ENCODE results near the gene HCRTR1. TPM values are rescaled to one million over a fixed set of nuclear protein-coding genes. Genes with fewer than 3 reads are reported as not detected.

The HCRTR1 gene
- total RNA-seq, 1 experiment from 2014 or later = not detected

DNA sequence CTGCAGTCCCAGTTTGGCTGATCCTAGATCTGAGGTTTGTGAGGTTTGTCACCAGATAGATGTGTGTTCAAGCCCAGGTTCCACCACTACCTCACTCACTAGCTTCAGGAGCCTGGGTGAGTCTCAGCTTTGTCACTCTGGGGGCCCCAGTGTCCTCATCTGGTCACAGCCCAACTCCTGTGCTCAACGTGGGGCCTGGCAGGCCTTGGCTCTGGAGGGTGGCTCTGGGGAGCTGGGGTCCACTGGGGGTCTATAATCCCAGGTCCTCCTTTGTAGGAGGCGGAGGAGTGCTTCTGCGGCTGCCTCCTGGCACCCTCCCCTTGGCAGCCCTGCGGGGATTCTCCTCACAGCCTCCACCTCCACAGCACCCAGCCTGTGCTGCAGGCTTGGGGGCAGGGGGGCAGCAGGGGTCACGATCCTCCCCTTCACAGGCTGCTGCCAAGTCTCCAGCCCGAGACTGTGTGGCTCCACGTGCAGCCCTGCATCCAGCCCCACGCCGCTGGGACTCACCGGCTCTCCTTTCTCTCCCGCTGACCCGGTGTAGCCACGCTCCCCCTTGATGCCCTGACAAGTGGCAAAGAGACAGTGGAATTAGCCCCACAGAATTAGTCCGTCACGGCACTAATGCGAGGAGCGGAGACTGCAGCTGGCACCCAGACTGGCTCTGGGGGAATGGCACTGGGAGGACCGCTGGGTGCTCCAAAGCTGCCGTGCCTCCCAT lies 49.7 kb downstream of the HCRTR1 start:
- H4K20me1 ChIP-seq (ENCODE audit: insufficient read depth, low read depth, low read length) = no peaks in the 10 kb centered on the region
- H3K4me2 ChIP-seq (ENCODE audit: low read depth, low read length, poor library complexity, severe bottlenecking) = no peak overlapping the region
- no peak overlapping the region for H2AFZ ChIP-seq (ENCODE audit: low read length)
- no peak overlapping the region for H3K27ac ChIP-seq (ENCODE audit: low read length)
- no peaks in the 10 kb centered on the region for H3K27me3 ChIP-seq (ENCODE audit: low read length)
- H3K36me3 ChIP-seq (ENCODE audit: insufficient read depth, low read length) = no peaks in the 10 kb centered on the region
- no peaks in the 10 kb centered on the region for H3K9me2 ChIP-seq (replicated peaks; ENCODE audit: insufficient read depth, low read length)
- no peak for DNase-seq
- no peak overlapping the region for H3K9ac ChIP-seq (ENCODE audit: low read length)
- no peaks in the 10 kb centered on the region for H3K9me3 ChIP-seq (ENCODE audit: low read length)
- H3K79me2 ChIP-seq (ENCODE audit: low read length) = no peaks in the 10 kb centered on the region
- H3K4me3 ChIP-seq (ENCODE audit: low read length) = no peak overlapping the region
- H3K4me1 ChIP-seq (ENCODE audit: low read length) = no peaks in the 10 kb centered on the region

DNA sequence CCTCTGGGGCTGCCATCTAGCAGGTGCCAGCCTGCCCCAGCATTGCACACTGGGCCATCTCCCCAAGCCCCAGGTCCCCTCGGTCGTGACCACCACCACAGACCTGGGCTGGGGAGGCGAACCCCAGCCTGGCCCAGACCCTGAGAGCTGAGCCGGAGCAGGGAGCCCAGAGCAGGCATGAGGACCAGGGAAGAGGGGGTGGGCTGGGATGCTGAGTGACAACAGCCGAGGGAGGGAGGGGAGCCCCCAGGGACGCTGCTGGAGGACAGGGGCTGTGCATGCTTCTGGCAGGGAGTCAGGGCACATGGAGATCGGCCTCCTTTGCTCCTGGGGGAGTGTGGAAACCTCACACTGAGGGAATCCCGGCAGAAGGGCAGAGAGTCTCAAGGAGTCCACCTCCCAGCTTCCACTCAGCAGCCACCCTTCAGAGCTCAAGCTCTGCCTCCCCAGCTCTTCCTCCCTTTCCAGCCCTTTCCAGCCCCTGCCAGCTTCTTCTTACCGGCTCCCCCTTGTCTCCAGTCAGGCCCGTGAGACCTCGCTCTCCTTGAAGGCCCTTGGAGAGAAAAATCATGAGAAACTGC lies 50.9 kb downstream of the HCRTR1 start:
- Histone ChIP-seq H3K9me2 (replicated peaks; ENCODE audit: insufficient read depth, low read length) (no peaks in the 10 kb centered on the region), H4K20me1 (ENCODE audit: insufficient read depth, low read depth, low read length) (no peaks in the 10 kb centered on the region), H3K27me3 (ENCODE audit: low read length) (no peaks in the 10 kb centered on the region), H3K79me2 (ENCODE audit: low read length) (no peaks in the 10 kb centered on the region), H3K4me3 (ENCODE audit: low read length) (no peak overlapping the region), H3K36me3 (ENCODE audit: insufficient read depth, low read length) (no peaks in the 10 kb centered on the region), H3K9ac (ENCODE audit: low read length) (no peak overlapping the region), H2AFZ (ENCODE audit: low read length) (no peak overlapping the region), H3K4me1 (ENCODE audit: low read length) (no peaks in the 10 kb centered on the region), H3K9me3 (ENCODE audit: low read length) (no peaks in the 10 kb centered on the region), H3K27ac (ENCODE audit: low read length) (no peak overlapping the region), H3K4me2 (ENCODE audit: low read depth, low read length, poor library complexity, severe bottlenecking) (no peak overlapping the region)
- DNase-seq = no peak

DNA sequence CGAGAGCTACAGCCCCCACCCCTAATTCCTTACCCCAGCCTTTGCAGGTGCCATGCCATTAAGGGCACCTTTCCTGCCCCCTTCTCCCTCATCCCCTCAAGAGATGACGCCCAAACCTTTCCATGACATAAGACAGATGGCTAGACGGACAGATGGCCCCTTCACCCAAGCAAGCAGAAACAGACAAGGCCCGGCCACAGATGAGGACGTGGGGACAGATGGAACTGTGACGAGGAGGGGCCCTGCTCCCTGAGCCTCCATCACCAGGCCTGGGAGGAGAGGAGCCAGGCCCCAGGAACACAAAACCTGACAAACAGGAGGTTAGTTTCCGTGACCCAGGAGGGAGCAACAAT lies 51.9 kb downstream of the HCRTR1 start:
- Histone ChIP-seq H3K4me2 (ENCODE audit: low read depth, low read length, poor library complexity, severe bottlenecking) (no peak overlapping the region), H3K9me2 (replicated peaks; ENCODE audit: insufficient read depth, low read length) (no peaks in the 10 kb centered on the region), H3K27me3 (ENCODE audit: low read length) (no peaks in the 10 kb centered on the region), H3K9ac (ENCODE audit: low read length) (no peak overlapping the region), H3K9me3 (ENCODE audit: low read length) (no peaks in the 10 kb centered on the region), H3K36me3 (ENCODE audit: insufficient read depth, low read length) (no peaks in the 10 kb centered on the region), H3K4me3 (ENCODE audit: low read length) (no peak overlapping the region), H2AFZ (ENCODE audit: low read length) (no peak overlapping the region), H3K4me1 (ENCODE audit: low read length) (no peaks in the 10 kb centered on the region), H3K27ac (ENCODE audit: low read length) (no peak overlapping the region), H4K20me1 (ENCODE audit: insufficient read depth, low read depth, low read length) (no peaks in the 10 kb centered on the region), H3K79me2 (ENCODE audit: low read length) (no peaks in the 10 kb centered on the region)
- no peak for DNase-seq

DNA sequence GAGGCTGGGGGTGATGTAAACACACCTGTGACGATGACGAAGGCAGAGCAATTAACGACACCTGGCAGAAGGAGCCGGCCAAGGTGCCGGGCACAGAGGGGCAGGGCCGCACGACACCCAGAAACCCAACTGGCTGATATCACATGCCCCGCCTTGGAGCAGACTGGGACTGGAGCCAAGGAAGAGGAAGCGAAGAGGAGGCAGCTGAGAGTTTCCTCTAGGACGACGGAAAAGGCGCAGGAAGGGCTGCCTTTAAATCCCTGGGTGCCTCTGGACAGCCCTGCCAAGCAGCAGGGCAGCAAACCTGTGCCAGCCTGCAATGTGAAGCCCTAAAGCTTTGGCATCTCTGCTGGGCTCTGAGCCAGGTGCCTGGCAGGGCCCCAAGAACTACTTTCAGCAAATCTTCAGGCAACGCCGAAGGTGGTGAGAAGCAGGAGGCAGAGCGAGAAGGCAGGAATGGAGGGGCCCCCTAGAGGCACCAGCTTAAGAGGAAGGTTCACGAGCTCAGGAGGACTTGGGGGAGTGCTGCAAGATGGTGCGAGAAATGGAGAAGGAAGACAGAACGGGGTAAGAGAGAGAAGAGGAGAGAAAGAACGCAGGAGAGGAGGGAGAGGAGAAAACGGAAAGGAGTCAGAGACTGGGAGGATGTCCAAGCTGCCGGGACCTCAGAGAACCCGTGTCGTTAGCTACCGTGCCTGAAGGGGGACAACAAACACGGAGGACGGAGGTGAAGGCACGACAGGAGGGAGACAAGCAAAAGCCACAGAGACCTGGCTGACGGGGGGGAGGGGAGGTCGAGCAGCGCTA lies 52.5 kb downstream of the HCRTR1 start:
- no peak overlapping the region for H3K4me3 ChIP-seq (ENCODE audit: low read length)
- no peaks in the 10 kb centered on the region for H4K20me1 ChIP-seq (ENCODE audit: insufficient read depth, low read depth, low read length)
- no peaks in the 10 kb centered on the region for H3K79me2 ChIP-seq (ENCODE audit: low read length)
- H3K4me2 ChIP-seq (ENCODE audit: low read depth, low read length, poor library complexity, severe bottlenecking) = no peak overlapping the region
- no peaks in the 10 kb centered on the region for H3K4me1 ChIP-seq (ENCODE audit: low read length)
- H3K9me3 ChIP-seq (ENCODE audit: low read length) = no peaks in the 10 kb centered on the region
- no peaks in the 10 kb centered on the region for H3K9me2 ChIP-seq (replicated peaks; ENCODE audit: insufficient read depth, low read length)
- DNase-seq = peak; percentile 58
- H3K9ac ChIP-seq (ENCODE audit: low read length) = no peak overlapping the region
- no peak overlapping the region for H3K27ac ChIP-seq (ENCODE audit: low read length)
- no peaks in the 10 kb centered on the region for H3K27me3 ChIP-seq (ENCODE audit: low read length)
- no peak overlapping the region for H2AFZ ChIP-seq (ENCODE audit: low read length)
- no peaks in the 10 kb centered on the region for H3K36me3 ChIP-seq (ENCODE audit: insufficient read depth, low read length)

DNA sequence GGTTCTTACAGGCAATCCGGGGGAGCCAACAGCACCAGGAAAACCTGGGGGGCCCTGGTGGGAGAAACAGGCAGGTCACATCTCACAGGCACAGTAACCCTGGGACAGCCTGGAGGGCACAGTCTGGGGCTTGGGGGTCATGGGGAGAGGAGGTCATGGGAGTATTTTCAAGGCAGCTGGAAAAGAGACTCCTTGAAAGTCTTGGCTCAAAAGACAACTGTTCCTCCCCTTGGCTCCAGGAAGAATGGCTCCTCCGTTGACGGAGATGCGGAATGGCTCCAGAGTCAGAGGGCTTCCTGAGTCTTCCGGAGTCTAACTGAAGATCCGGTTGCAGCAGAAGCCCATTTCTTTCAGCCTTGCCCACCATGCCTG lies 53.1 kb downstream of the HCRTR1 start:
- no peak for DNase-seq
- H3K4me1 ChIP-seq (ENCODE audit: low read length) = no peaks in the 10 kb centered on the region
- H3K27ac ChIP-seq (ENCODE audit: low read length) = no peak overlapping the region
- no peaks in the 10 kb centered on the region for H3K9me2 ChIP-seq (replicated peaks; ENCODE audit: insufficient read depth, low read length)
- no peaks in the 10 kb centered on the region for H4K20me1 ChIP-seq (ENCODE audit: insufficient read depth, low read depth, low read length)
- no peaks in the 10 kb centered on the region for H3K36me3 ChIP-seq (ENCODE audit: insufficient read depth, low read length)
- H3K79me2 ChIP-seq (ENCODE audit: low read length) = no peaks in the 10 kb centered on the region
- no peak overlapping the region for H2AFZ ChIP-seq (ENCODE audit: low read length)
- H3K27me3 ChIP-seq (ENCODE audit: low read length) = no peaks in the 10 kb centered on the region
- H3K9me3 ChIP-seq (ENCODE audit: low read length) = no peaks in the 10 kb centered on the region
- H3K4me3 ChIP-seq (ENCODE audit: low read length) = no peak overlapping the region
- H3K4me2 ChIP-seq (ENCODE audit: low read depth, low read length, poor library complexity, severe bottlenecking) = no peak overlapping the region
- no peak overlapping the region for H3K9ac ChIP-seq (ENCODE audit: low read length)

DNA sequence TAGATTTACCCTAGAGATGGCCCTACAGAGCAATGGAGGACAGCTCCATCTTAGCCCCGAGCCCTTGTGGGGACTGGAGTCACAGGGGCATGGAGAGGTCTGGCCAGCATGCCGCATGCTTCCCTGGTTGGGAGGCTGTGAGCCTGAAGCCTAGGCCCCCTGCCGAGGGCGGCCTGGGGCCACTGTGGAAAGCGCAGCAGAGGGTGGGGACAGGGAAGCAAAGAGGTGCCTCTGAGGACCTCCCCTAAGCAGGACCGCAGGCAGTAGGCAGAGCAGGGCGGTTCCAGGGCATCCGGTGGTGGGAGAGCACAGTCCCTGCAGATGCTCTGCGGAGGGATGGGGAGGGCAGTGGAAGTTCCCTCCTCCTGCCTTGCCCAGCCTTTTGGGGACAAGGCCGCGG lies 53.7 kb downstream of the HCRTR1 start:
- Histone ChIP-seq H4K20me1 (ENCODE audit: insufficient read depth, low read depth, low read length) (no peaks in the 10 kb centered on the region), H3K9ac (ENCODE audit: low read length) (no peak overlapping the region), H3K79me2 (ENCODE audit: low read length) (no peaks in the 10 kb centered on the region), H3K4me3 (ENCODE audit: low read length) (no peak overlapping the region), H3K36me3 (ENCODE audit: insufficient read depth, low read length) (no peaks in the 10 kb centered on the region), H3K4me1 (ENCODE audit: low read length) (no peaks in the 10 kb centered on the region), H3K9me3 (ENCODE audit: low read length) (no peaks in the 10 kb centered on the region), H3K4me2 (ENCODE audit: low read depth, low read length, poor library complexity, severe bottlenecking) (no peak overlapping the region), H3K27ac (ENCODE audit: low read length) (no peak overlapping the region), H2AFZ (ENCODE audit: low read length) (no peak overlapping the region), H3K9me2 (replicated peaks; ENCODE audit: insufficient read depth, low read length) (no peaks in the 10 kb centered on the region), H3K27me3 (ENCODE audit: low read length) (no peaks in the 10 kb centered on the region)
- DNase-seq = no peak

DNA sequence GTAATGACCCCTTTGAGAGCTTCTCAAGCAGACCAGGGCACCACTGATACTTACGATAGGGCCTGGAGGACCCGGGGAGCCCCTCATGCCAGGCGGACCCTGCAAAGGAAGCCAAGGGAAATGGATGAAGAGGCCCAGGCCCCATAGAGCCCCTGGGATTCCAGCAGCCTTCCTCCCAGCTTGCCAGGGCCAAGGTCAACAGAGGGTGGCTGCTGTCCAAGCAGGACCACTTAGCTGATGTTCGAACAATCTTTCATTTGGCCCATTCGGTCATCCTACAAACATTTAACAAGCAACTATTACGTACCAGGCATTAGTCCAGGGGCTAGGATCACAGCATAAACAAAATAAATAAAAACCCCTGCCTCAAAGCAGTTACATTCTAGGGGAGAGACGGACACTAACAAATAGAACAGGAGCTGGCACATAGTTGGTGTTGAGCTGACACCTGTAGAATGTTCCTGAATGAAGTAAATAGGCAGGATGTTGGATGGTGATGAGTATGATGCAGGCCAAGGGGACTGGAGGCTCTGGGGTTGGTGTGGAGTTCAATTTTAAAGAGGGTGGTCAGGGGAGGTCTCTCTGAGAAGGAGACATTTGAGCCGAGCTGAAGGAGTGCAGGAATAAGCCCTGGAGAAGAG lies 54.2 kb downstream of the HCRTR1 start:
- Histone ChIP-seq H3K4me2 (ENCODE audit: low read depth, low read length, poor library complexity, severe bottlenecking) (no peak overlapping the region), H3K9me3 (ENCODE audit: low read length) (no peaks in the 10 kb centered on the region), H2AFZ (ENCODE audit: low read length) (no peak overlapping the region), H3K79me2 (ENCODE audit: low read length) (no peaks in the 10 kb centered on the region), H3K27me3 (ENCODE audit: low read length) (no peaks in the 10 kb centered on the region), H3K27ac (ENCODE audit: low read length) (no peak overlapping the region), H3K4me3 (ENCODE audit: low read length) (no peak overlapping the region), H4K20me1 (ENCODE audit: insufficient read depth, low read depth, low read length) (no peaks in the 10 kb centered on the region), H3K9me2 (replicated peaks; ENCODE audit: insufficient read depth, low read length) (no peaks in the 10 kb centered on the region), H3K36me3 (ENCODE audit: insufficient read depth, low read length) (no peaks in the 10 kb centered on the region), H3K4me1 (ENCODE audit: low read length) (no peaks in the 10 kb centered on the region), H3K9ac (ENCODE audit: low read length) (no peak overlapping the region)
- DNase-seq = no peak

DNA sequence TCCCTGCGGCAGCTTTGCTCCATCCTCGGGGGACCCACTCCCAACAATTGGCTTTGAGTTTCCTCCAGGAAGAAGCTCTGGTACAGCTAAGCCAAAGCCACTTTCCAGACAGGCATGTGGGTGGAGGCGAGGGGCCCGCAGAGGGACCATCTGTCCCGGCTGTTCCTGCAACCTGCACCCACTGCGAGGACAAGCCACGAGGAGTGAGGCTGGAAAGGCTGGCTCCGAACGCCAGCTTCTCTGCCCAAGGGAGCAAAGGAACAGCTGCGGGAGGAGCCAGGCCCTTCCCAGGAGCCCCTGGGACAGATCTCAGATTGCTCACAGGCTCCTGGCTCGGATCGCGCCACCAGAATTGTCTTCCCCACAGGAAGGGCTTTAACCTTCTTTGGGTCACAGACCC lies 55.5 kb downstream of the HCRTR1 start:
- no peak overlapping the region for H3K27ac ChIP-seq (ENCODE audit: low read length)
- DNase-seq = no peak
- H3K9me2 ChIP-seq (replicated peaks; ENCODE audit: insufficient read depth, low read length) = no peaks in the 10 kb centered on the region
- no peaks in the 10 kb centered on the region for H3K4me1 ChIP-seq (ENCODE audit: low read length)
- H4K20me1 ChIP-seq (ENCODE audit: insufficient read depth, low read depth, low read length) = no peaks in the 10 kb centered on the region
- H3K27me3 ChIP-seq (ENCODE audit: low read length) = no peaks in the 10 kb centered on the region
- no peak overlapping the region for H2AFZ ChIP-seq (ENCODE audit: low read length)
- H3K79me2 ChIP-seq (ENCODE audit: low read length) = no peaks in the 10 kb centered on the region
- no peaks in the 10 kb centered on the region for H3K36me3 ChIP-seq (ENCODE audit: insufficient read depth, low read length)
- no peaks in the 10 kb centered on the region for H3K9me3 ChIP-seq (ENCODE audit: low read length)
- no peak overlapping the region for H3K9ac ChIP-seq (ENCODE audit: low read length)
- no peak overlapping the region for H3K4me3 ChIP-seq (ENCODE audit: low read length)
- no peak overlapping the region for H3K4me2 ChIP-seq (ENCODE audit: low read depth, low read length, poor library complexity, severe bottlenecking)

Data from Karpas-422 (cell line).